NT2/D1 (cell line): Measurements from ENCODE around the gene DMRT1.

Source experiments
- DNase-seq: peaks from one replicate; pipeline ENCODE4 v3.0.0-alpha.2; 2011; ENCODE audit warnings: low read depth, low spot score
- H3K27me3 ChIP-seq: 2 replicates; pipeline ENCODE4 v1.6.0; 2011; ENCODE audit warnings: mild to moderate bottlenecking; ENCODE audit not compliant: insufficient read length, insufficient read depth
- H3K36me3 ChIP-seq: 2 replicates; pipeline ENCODE4 v1.6.1; 2011; ENCODE audit warnings: mild to moderate bottlenecking, low read length, mixed read lengths; ENCODE audit not compliant: insufficient read depth, insufficient read length
- H3K4me1 ChIP-seq: 2 replicates; pipeline ENCODE4 v1.5.1; 2011; ENCODE audit not compliant: insufficient read depth, insufficient read length
- H3K4me3 ChIP-seq: 2 replicates; pipeline ENCODE4 v1.5.1; 2011; ENCODE audit warnings: low read depth; ENCODE audit not compliant: insufficient read length
- H3K9ac ChIP-seq: 2 replicates; pipeline ENCODE4 v1.6.0; 2011; ENCODE audit warnings: low read depth; ENCODE audit not compliant: insufficient read length
- H3K9me3 ChIP-seq: 2 replicates; pipeline ENCODE4 v1.5.1; 2011; ENCODE audit warnings: mild to moderate bottlenecking, low read length; ENCODE audit not compliant: insufficient read depth
- SUZ12 ChIP-seq: IDR thresholded peaks from 2 replicates; pipeline ENCODE4 v1.6.1; 2011; ENCODE audit not compliant: insufficient read length, insufficient read depth; ENCODE audit errors: extremely low read depth
- YY1 ChIP-seq: IDR thresholded peaks from 2 replicates; pipeline ENCODE4 v1.6.1; 2011; ENCODE audit not compliant: insufficient read length, insufficient read depth
- ZNF274 ChIP-seq: IDR thresholded peaks from 2 replicates; pipeline ENCODE4 v1.6.1; 2011; ENCODE audit warnings: mild to moderate bottlenecking, low read depth, low read length

Gene DMRT1

GRCh38 chr9:977838-978830 is 136.6 kb downstream of the DMRT1 start:
- Histone ChIP-seq H3K9ac (no peak overlapping the region), H3K4me3 (peak overlapping the region; percentile 57), H3K9me3 (peaks cover 4% of the 10 kb centered on the region; the same call in 1 of the 2 replicates), H3K4me1 (peaks cover 2% of the 10 kb centered on the region), H3K36me3 (no peaks in the 10 kb centered on the region), H3K27me3 (peaks cover 92% of the 10 kb centered on the region)
- no peak for DNase-seq
- TF ChIP-seq ZNF274 (no peak), YY1 (no peak), SUZ12 (no peak)

DNA sequence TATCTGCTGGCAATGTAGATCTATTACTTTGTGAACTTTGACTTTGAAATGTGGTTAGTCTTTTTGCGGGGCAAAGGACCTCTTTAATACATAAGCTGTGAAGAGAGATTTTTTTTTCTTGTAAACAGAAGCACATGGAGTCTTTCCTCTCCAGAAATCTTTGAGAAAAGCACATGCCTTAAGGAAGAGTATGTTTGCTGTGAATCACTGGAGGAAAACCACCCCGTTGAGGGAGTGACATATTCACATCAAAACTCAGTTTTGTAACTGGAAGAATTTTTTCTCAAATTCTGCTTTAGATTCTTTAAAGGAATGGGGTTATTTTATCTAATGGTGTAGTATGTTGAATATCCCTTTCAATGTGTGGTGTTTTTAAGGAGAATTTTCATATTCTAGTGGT is 138.5 kb downstream of the DMRT1 start:
- Histone ChIP-seq H3K4me3 (no peak overlapping the region), H3K9me3 (peaks cover 4% of the 10 kb centered on the region; the same call in 1 of the 2 replicates), H3K27me3 (peaks cover 73% of the 10 kb centered on the region), H3K4me1 (no peaks in the 10 kb centered on the region), H3K9ac (no peak overlapping the region), H3K36me3 (no peaks in the 10 kb centered on the region)
- no peak for DNase-seq
- TF ChIP-seq SUZ12 (no peak), ZNF274 (no peak), YY1 (no peak)

GRCh38 chr9:980640-981039 is 139.1 kb downstream of the DMRT1 start:
- H3K9ac ChIP-seq: no peak overlapping the region
- no peaks in the 10 kb centered on the region for H3K36me3 ChIP-seq
- no peaks in the 10 kb centered on the region for H3K4me1 ChIP-seq
- no peak for DNase-seq
- H3K9me3 ChIP-seq: peaks cover 4% of the 10 kb centered on the region; the same call in 1 of the 2 replicates
- H3K4me3 ChIP-seq: no peak overlapping the region
- TF ChIP-seq YY1 (no peak), SUZ12 (no peak), ZNF274 (no peak)
- peaks cover 66% of the 10 kb centered on the region for H3K27me3 ChIP-seq

DNA sequence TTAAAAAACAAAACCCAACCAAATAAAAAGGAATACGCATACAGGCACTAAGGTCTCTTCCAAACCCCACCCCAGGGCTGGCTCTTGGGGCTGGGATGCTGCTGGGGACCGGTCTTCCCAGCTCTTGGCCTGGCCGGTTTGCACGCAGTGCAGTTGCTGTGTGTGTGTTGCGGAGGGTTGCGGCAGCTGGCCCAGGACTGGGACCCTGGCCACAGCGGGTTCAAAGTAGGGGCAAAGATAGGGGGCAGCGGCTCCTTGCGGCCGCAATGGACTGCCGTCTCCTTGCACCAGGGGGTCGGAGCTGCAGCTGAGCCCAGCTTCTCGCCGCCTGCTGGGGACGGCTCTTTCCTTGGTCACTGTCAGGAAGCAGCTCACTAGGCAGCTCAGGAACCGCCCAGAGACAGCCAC is 140.0 kb downstream of the DMRT1 start:
- H3K4me1 ChIP-seq: no peaks in the 10 kb centered on the region
- TF ChIP-seq YY1: no peak
- TF ChIP-seq ZNF274: no peak
- no peak for TF ChIP-seq SUZ12
- no peaks in the 10 kb centered on the region for H3K36me3 ChIP-seq
- peaks cover 59% of the 10 kb centered on the region for H3K27me3 ChIP-seq
- DNase-seq: no peak
- H3K4me3 ChIP-seq: no peak overlapping the region
- H3K9ac ChIP-seq: no peak overlapping the region
- peaks cover 4% of the 10 kb centered on the region; the same call in 1 of the 2 replicates for H3K9me3 ChIP-seq

DNA sequence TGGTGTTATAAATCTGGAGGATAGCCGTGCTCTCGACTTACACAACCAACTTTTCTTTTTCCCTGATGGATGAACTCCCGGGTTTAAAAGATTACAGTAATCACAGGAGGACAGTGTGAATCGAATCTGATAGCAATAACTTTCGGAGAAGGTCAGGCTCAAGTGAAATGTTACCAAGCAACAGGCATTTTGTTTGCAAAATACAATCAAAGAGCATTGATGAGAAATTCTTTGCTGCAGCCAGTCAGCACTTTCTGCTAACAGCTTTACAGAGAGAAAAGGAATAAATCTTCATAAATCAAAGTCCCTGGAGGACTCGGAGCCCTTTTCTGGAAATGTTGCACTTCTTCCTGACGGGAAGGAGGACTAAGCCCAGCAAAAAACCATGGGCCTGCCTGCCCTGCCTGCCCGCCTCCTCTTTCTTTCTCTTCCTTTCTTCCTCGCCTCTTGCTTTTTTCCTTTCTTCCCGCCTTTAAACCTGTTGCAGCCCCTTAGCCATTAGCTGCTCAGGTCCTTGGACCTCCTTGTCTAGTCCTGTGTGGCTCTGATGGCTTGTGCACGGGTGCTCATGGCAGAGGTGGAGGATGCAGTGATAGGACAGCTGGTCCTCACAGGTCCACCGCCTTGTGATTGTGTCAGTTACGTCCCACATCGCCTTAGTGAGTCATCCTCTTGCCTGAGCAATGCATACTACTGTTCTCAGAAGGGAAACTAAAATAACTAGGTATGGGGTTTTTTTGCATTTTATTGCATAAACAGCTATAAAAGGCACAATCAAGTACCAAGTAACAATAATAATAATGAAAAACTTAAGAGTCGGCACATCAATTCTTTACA is 141.1 kb downstream of the DMRT1 start:
- TF ChIP-seq SUZ12 (no peak), ZNF274 (no peak), YY1 (no peak)
- H3K36me3 ChIP-seq: no peaks in the 10 kb centered on the region
- H3K4me3 ChIP-seq: no peak overlapping the region
- H3K27me3 ChIP-seq: peaks cover 48% of the 10 kb centered on the region
- H3K4me1 ChIP-seq: no peaks in the 10 kb centered on the region
- no peak overlapping the region for H3K9ac ChIP-seq
- peaks cover 4% of the 10 kb centered on the region; the same call in 1 of the 2 replicates for H3K9me3 ChIP-seq
- no peak for DNase-seq

DNA sequence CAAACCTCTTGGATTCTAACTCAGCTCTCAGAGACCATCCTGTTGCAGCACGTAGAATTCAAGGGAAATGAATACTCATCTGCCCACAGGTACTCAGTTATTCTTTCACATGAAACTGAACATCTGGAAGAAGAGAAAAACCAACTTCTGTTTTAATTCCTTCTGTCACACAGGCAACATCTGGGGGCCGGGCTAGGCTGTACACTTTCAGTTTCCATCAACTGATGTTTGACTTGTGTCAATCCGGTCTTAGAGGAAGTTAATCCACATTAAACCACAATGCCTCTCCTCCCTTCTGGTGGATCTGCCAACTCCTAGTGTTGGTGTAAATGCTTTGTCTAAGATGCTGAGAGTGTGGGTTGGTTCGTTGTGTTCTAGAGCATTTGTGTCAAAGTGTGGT is 152.5 kb downstream of the DMRT1 start:
- no peak overlapping the region for H3K4me3 ChIP-seq
- no peaks in the 10 kb centered on the region for H3K36me3 ChIP-seq
- no peaks in the 10 kb centered on the region for H3K4me1 ChIP-seq
- no peak for DNase-seq
- H3K27me3 ChIP-seq: no peaks in the 10 kb centered on the region
- H3K9me3 ChIP-seq: peaks cover 27% of the 10 kb centered on the region
- TF ChIP-seq ZNF274: no peak
- TF ChIP-seq YY1: no peak
- no peak for TF ChIP-seq SUZ12
- no peak overlapping the region for H3K9ac ChIP-seq

- H3K9me3 ChIP-seq: peaks cover 36% of the 10 kb centered on the region
- TF ChIP-seq ZNF274 (no peak), SUZ12 (no peak), YY1 (no peak)
- no peaks in the 10 kb centered on the region for H3K36me3 ChIP-seq
- H3K4me3 ChIP-seq: no peak overlapping the region
- no peaks in the 10 kb centered on the region for H3K4me1 ChIP-seq
- H3K27me3 ChIP-seq: no peaks in the 10 kb centered on the region
- H3K9ac ChIP-seq: no peak overlapping the region
- no peak for DNase-seq
Observed at GRCh38 chr9:995192-995591, 153.7 kb downstream of the DMRT1 start.
